GM12874 (cell line): ENCODE data around the gene ETV6.

Experiments
- TF ChIP-seq, protein P1 (sequence below): IDR thresholded peaks from 2 replicates; pipeline ENCODE4 v1.5.1; 2011; ENCODE audit warnings: low read depth, mild to moderate bottlenecking, control low read depth, low read length, moderate library complexity; ENCODE audit not compliant: insufficient read depth

Gene ETV6

DNA sequence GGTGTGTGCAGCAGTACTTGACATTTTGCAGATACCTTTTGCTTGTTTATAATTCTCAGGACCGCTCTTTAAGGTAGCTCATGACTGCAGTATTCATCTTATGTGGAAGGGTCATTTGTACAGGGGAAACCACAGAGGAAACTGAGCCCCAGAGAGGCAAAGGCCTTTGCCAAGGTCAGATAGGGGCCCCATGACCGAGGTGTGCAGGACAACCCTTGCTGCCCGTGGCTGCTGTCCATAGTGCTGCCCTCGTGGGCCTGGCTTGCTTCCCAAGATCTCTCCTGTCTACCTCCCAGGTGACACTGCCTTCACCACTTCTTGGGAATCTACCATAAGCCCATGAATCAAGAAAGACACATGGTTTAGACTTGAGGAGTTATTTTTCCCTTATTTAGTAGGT is 222.6 kb downstream of the ETV6 start:
- TF ChIP-seq, protein P1, sequence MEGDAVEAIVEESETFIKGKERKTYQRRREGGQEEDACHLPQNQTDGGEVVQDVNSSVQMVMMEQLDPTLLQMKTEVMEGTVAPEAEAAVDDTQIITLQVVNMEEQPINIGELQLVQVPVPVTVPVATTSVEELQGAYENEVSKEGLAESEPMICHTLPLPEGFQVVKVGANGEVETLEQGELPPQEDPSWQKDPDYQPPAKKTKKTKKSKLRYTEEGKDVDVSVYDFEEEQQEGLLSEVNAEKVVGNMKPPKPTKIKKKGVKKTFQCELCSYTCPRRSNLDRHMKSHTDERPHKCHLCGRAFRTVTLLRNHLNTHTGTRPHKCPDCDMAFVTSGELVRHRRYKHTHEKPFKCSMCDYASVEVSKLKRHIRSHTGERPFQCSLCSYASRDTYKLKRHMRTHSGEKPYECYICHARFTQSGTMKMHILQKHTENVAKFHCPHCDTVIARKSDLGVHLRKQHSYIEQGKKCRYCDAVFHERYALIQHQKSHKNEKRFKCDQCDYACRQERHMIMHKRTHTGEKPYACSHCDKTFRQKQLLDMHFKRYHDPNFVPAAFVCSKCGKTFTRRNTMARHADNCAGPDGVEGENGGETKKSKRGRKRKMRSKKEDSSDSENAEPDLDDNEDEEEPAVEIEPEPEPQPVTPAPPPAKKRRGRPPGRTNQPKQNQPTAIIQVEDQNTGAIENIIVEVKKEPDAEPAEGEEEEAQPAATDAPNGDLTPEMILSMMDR: no peak

DNA sequence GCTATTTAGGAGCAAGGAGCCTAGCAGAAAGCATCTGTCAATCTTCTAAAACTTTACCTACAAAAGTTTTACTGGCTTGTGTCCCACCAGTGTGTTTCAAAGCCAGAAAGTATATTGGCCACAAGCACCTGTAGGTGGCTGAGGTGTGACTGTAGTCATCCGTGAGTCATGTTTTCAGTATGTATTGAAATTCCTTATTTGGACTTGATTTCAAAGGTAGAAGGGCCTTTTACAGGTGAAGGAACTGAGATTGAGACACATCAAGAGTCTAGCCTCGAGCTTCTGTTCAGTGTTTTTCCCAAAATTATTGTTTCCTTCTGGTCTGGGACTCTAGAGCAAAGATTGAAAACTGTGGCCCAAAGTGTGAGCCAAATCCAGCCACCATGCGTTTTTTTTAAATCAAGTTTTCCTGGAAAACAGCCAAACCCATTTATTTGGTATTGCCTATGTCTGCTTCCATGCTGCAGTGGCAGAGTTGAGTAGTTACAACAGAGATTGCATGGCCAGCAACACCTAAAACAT is 226.0 kb downstream of the ETV6 start:
- TF ChIP-seq, protein P1: no peak

DNA sequence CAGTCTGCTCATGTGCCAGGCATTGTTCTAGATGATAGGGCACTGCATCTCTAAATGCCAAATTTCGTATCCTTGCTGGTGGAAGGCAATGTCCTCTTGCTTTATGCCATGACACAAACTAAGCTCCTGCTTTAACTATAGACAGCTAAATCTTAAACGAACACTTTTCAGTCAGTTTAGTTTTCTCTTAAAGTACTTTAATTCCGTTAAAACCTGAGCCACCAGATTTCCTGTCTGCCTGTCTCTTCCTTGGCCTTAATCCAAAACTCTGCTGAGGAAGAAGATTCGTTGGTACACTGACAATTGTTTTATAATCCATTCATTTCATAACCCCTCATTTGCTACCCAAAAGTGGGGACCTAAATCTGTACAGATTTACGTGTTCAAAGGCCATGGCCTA is 226.8 kb downstream of the ETV6 start:
- TF ChIP-seq, protein P1: no peak

DNA sequence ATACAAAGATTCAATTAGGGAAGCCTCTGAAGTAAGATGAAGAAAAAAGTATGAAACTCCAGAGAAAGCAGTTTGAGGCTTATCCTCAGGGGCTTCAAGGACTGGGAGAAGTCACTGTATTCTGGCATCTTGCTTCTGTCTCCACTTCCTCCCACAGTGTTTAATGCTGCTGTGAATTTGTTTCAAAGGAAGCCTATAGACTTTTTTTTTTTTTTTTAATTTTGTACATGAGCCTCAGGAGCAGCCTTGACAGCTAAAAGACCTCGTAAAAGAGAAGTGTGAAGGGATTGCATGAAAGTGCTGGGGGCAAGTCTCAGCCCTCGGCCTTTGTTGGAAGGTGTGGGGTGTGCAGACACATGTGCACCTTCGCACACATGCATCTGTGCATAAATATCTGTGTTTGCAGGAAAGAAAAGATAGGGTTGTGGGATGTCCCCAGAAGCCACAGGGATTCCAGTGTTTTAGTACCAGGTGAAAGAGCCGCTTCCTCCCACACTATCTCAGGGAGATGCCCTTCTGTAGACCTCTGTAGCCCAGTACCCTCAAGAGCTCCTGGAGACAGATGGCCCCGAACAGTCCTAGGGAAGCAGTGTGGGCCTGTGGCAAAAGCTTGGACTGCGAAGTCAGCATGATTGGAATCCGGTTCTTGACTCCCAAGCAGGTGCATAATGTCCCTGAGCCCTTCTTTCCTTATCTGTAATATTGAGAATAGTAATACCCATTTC is 227.8 kb downstream of the ETV6 start:
- TF ChIP-seq, protein P1: no peak

DNA sequence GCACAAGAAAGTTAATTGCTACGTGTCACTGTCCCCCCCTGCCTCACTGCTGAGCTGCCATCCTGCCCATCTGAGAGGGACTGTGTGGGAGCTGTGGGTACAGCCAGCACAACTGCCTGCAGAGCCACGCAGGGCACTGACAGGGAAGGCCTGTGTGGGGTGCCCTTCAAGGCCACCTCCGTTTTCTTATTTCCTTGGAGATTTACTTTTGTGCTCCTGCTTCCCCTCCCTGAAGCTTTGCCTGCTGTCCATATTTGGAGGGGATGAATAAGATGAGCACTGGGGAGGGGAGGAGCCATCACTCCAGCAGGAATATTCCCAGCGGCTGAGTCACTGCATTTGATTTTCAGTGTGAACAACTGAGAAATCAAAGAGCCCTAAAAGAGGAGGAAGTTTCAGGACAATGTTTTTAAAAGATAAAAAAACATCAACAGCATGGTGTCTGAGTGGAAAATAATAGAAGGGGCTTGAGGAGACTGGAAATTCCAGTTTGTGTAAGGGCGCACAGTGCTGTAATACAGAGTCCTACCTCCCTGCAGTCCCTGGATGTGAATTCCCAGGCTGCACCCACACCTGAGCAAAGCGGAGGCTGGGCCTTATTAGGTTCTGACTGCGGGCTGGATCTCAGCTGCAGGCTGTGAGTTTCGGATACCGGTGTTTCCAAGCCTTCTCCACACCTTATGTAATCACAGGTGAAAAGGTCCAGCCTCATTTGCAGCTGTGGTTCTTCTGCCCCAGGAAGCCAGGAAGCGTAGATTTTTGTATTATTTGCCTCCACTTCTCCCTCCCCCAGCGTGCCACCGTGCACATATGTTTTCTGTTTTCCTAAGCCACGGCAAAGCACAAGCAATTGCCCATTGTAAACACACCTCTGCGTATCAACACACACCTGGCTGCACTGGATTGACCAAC is 228.7 kb downstream of the ETV6 start:
- TF ChIP-seq, protein P1: no peak

DNA sequence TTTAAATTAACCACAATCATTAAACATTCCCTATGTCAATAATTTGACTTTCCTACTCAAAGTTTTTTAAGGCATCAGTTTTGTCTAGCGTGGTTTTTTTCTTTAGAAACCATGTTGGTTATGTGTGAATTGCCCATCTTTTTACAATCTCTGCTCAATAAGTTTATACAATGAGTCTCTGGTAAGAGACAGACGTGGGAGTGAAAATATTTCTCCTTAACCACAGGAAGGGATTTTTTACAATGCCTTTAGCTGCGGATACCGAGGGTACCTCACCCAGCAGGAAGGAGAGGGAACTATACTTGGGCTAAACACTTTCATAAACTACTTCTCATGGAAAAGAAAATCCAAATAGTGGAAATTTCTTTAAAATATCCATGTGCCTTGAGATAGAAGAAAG is 229.8 kb downstream of the ETV6 start:
- TF ChIP-seq, protein P1: no peak

DNA sequence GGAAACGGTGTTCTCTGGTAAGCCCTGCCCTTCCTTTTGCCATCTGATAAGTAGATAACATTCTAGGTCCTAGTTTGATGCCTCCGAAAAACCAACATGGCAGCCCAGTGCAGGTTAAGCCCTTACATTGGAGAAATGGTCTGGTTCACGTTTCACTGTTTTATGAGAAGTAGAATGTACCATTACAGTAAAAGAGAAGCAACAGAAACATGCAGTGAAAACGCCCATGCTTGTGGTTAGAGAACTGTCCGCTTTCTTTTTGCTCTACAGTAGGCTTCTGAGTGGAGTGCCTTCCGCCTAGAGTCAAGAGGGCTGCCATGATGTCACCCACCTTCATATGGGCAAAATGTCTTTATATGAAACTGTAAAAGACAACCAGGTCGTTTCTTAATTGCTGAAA is 230.9 kb downstream of the ETV6 start:
- TF ChIP-seq, protein P1: no peak
